Upper lobe of right lung (tissue), 1 donor: ENCODE data around the gene CCDC88C. TPM values are rescaled to one million over a fixed set of nuclear protein-coding genes. Genes with fewer than 3 reads are reported as not detected.
A peak's percentile ranks its signal among the peaks of the same experiment; 100 is the strongest.
"Not testable (repeated sequence)": the region's sequence is repeated elsewhere in the genome, so short reads cannot be mapped to it uniquely, and the experiment has no call there.

Experiments
- ATAC-seq: fragments of 200-7000 bp; cut with Tn5 transposase; one replicate; pipeline ENCODE4 v1.9.1; 2020; ENCODE audit warnings: mild to moderate bottlenecking, moderate library complexity
- DNase-seq: peaks from one replicate; pipeline ENCODE4 v3.0.0-alpha.2; 2020
- H3K27ac ChIP-seq: fragments of 200-600 bp; one replicate; pipeline ENCODE4 v1.8.0; 2022
- H3K27me3 ChIP-seq: fragments of 200-600 bp; one replicate; pipeline ENCODE4 v1.8.0; 2022; ENCODE audit warnings: mild to moderate bottlenecking
- H3K36me3 ChIP-seq: fragments of 200-600 bp; one replicate; pipeline ENCODE4 v1.8.0; 2022
- H3K4me1 ChIP-seq: fragments of 200-600 bp; one replicate; pipeline ENCODE4 v1.8.0; 2022
- H3K4me3 ChIP-seq: fragments of 200-600 bp; one replicate; pipeline ENCODE4 v1.8.0; 2022; ENCODE audit warnings: mild to moderate bottlenecking
- H3K9me3 ChIP-seq: fragments of 200-600 bp; one replicate; pipeline ENCODE4 v1.8.0; 2022
- CTCF ChIP-seq: fragments of 200-600 bp; IDR thresholded peaks from one replicate; pipeline ENCODE4 v1.8.0; 2022; ENCODE audit warnings: antibody characterized with exemption
- intact Hi-C: fragments of 100-400 bp; cut with DNase I; formaldehyde crosslinking; loops from one replicate; pipeline ENCODE4 v1.11.0; 2022
- total RNA-seq: library from RNA; stranded (reverse); fragmentation: NEBNext Ultra II Directional; extraction: Animal tissue kit (Norgen Biotek cat#: 25700); gene quantifications from one replicate; pipeline ENCODE4 v1.2.1, GENCODE V29; 2021
- donor health status: DM: no; HTN: yes; CAD: no; lungs with severe emphysema.

Gene CCDC88C
- total RNA-seq, 1 donor from 2014 or later: 34.1 TPM

- peak overlapping the region; percentile 30 for H3K27ac ChIP-seq
Observed at GRCh38 chr14:91246051-91246852, 171.4 kb downstream of the CCDC88C start.

GRCh38 chr14:91245616-91246015 lies 172.0 kb downstream of the CCDC88C start:
- H3K27me3 ChIP-seq, H3K36me3 ChIP-seq, DNase-seq, H3K9me3 ChIP-seq, ATAC-seq, H3K4me3 ChIP-seq, intact Hi-C loops: not testable (repeated sequence)
- peak overlapping the region; percentile 65 for H3K27ac ChIP-seq
- peaks cover 33% of the 10 kb centered on the region for H3K4me1 ChIP-seq

More at GRCh38 chr14:91246051-91246852, 171.4 kb downstream of the CCDC88C start:
- no peak for TF ChIP-seq CTCF
- Histone ChIP-seq H3K4me1 (peaks cover 39% of the 10 kb centered on the region), H3K36me3 (no peaks in the 10 kb centered on the region), H3K4me3 (no peak overlapping the region), H3K9me3 (no peaks in the 10 kb centered on the region), H3K27me3 (no peaks in the 10 kb centered on the region)
- DNase-seq: no peak
- intact Hi-C loops: no loop called here
- ATAC-seq: no peak

- H3K36me3 ChIP-seq: no peaks in the 10 kb centered on the region
- H3K9me3 ChIP-seq: no peaks in the 10 kb centered on the region
- peak overlapping the region; percentile 65 for H3K27ac ChIP-seq
- H3K4me1 ChIP-seq: peaks cover 27% of the 10 kb centered on the region
- no peak for TF ChIP-seq CTCF
- no peak overlapping the region for H3K4me3 ChIP-seq
- no peak for ATAC-seq
- no peak for DNase-seq
- no peaks in the 10 kb centered on the region for H3K27me3 ChIP-seq
- intact Hi-C loops: no loop called here
Observed at GRCh38 chr14:91245029-91245428, 172.6 kb downstream of the CCDC88C start.

- H3K27ac ChIP-seq: peak within 1 kb of the TSS; percentile 65
- peak within 1 kb of the TSS; percentile 23 for H3K4me3 ChIP-seq
- H3K9me3 ChIP-seq: no peaks in the 10 kb centered on the region
- TF ChIP-seq CTCF: no peak
- H3K4me1 ChIP-seq: peaks cover 21% of the 10 kb centered on the region
- intact Hi-C loops: no loop called here
- DNase-seq (no peak), ATAC-seq (peak; percentile 39)
- no peaks in the 10 kb centered on the region for H3K27me3 ChIP-seq
- no peaks in the 10 kb centered on the region for H3K36me3 ChIP-seq
Observed at GRCh38 chr14:91244501-91244901, 173.1 kb downstream of the CCDC88C start, which contains the start of gene GPR68. Gene GPR68, minus strand, starts transcription at chr14:91244704. Its CDS starts 9,654 bp downstream, at chr14:91235050.

- peak overlapping the region; percentile 31 for H3K27ac ChIP-seq
Observed at GRCh38 chr14:91243074-91243471, 174.5 kb downstream of the CCDC88C start.

More at GRCh38 chr14:91243074-91243471, 174.5 kb downstream of the CCDC88C start:
- Histone ChIP-seq H3K4me3 (peak overlapping the region; percentile 21), H3K36me3 (no peaks in the 10 kb centered on the region), H3K9me3 (no peaks in the 10 kb centered on the region), H3K27me3 (no peaks in the 10 kb centered on the region), H3K4me1 (peaks cover 25% of the 10 kb centered on the region)
- ATAC-seq (no peak), DNase-seq (no peak)
- TF ChIP-seq CTCF: no peak
- intact Hi-C loops: no loop called here
